Activated CD8-positive, alpha-beta T cell treated with anti-CD3 and anti-CD28 coated beads for 36 hours (primary cell): ENCODE measurements around the gene CLEC16A. TPM values are rescaled to one million over a fixed set of nuclear protein-coding genes. Genes with fewer than 3 reads are reported as not detected.
A peak's percentile ranks its signal among the peaks of the same experiment; 100 is the strongest.

Experiments
- ATAC-seq: fragments of 200-7000 bp; cut with Tn5 transposase; one replicate; pipeline ENCODE4 v1.10.0; 2021; ENCODE audit warnings: mild to moderate bottlenecking, moderate library complexity
- CTCF ChIA-PET: fragments of 350-600 bp; sonication (Branson Sonifier 250); formaldehyde crosslinking; loops from one replicate; lab custom pipeline; 2021; ENCODE audit warnings: antibody characterized with exemption; lab: Charles Lee
- POLR2A ChIA-PET: fragments of 350-600 bp; sonication (Branson Sonifier 250); formaldehyde crosslinking; loops from one replicate; lab custom pipeline; 2021; ENCODE audit warnings: antibody characterized with exemption; lab: Charles Lee
- DNase-seq: peaks from one replicate; pipeline ENCODE4 v3.0.0-alpha.2; 2020
- H3K27ac Mint-ChIP-seq: one replicate; pipeline ENCODE4 v1.8.0; 2021; ENCODE audit warnings: mild to moderate bottlenecking, mixed read lengths
- H3K27me3 Mint-ChIP-seq: one replicate; pipeline ENCODE4 v1.8.0; 2021; ENCODE audit warnings: mixed read lengths
- H3K36me3 Mint-ChIP-seq: one replicate; pipeline ENCODE4 v1.8.0; 2021; ENCODE audit warnings: low read depth, mixed read lengths
- H3K4me1 Mint-ChIP-seq: one replicate; pipeline ENCODE4 v1.8.0; 2021; ENCODE audit warnings: low read depth, mixed read lengths
- H3K4me3 Mint-ChIP-seq: one replicate; pipeline ENCODE4 v1.8.0; 2021; ENCODE audit warnings: mild to moderate bottlenecking, moderate library complexity, mixed read lengths
- H3K9me3 Mint-ChIP-seq: one replicate; pipeline ENCODE4 v1.8.0; 2021; ENCODE audit warnings: mixed read lengths
- intact Hi-C: fragments of 100-400 bp; cut with micrococcal nuclease; formaldehyde crosslinking; loops from one replicate; pipeline ENCODE4 v1.10.0; 2022
- total RNA-seq, 2 experiments: library from RNA; stranded (reverse); gene quantifications; one replicate each; pipeline ENCODE4 v1.2.3, GENCODE V29; 2021
- TF ChIP-seq, protein P1 (sequence below): fragments of 200-600 bp; IDR thresholded peaks from one replicate; pipeline ENCODE4 v1.8.0; 2022; ENCODE audit warnings: antibody characterized with exemption, mild to moderate bottlenecking

CLEC16A gene
- total RNA-seq, 2 experiments from 2014 or later = 20.4 to 21.7 TPM

DNA sequence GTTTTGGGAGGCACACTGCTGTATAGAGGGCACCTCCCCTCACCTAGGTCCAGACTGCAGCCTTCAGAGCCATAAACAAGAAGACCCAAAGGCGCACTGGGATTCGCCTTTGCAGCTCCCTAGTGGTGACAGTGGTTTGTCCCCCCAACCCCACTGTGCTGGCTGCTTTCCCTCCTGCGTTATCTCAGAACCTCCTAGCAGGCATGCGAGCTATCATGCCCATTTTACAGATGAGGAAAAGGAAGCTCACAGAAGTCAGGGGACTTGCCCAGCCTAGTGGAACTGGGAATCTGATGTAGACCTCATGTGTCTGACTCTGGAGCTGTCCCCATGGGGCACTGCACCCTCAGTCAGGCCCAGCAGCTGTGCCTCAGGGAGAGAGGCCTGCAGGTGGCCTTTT, 115.2 kb downstream of the CLEC16A start:
- Mint-ChIP-seq H3K27me3 (no peaks in the 10 kb centered on the region), H3K4me1 (peaks cover 18% of the 10 kb centered on the region), H3K36me3 (peaks cover 26% of the 10 kb centered on the region), H3K9me3 (no peaks in the 10 kb centered on the region), H3K4me3 (no peak overlapping the region), H3K27ac (no peak overlapping the region)
- intact Hi-C loops = no loop called here
- TF ChIP-seq, protein P1, sequence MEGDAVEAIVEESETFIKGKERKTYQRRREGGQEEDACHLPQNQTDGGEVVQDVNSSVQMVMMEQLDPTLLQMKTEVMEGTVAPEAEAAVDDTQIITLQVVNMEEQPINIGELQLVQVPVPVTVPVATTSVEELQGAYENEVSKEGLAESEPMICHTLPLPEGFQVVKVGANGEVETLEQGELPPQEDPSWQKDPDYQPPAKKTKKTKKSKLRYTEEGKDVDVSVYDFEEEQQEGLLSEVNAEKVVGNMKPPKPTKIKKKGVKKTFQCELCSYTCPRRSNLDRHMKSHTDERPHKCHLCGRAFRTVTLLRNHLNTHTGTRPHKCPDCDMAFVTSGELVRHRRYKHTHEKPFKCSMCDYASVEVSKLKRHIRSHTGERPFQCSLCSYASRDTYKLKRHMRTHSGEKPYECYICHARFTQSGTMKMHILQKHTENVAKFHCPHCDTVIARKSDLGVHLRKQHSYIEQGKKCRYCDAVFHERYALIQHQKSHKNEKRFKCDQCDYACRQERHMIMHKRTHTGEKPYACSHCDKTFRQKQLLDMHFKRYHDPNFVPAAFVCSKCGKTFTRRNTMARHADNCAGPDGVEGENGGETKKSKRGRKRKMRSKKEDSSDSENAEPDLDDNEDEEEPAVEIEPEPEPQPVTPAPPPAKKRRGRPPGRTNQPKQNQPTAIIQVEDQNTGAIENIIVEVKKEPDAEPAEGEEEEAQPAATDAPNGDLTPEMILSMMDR = no peak
- DNase-seq (no peak), ATAC-seq (no peak)
- POLR2A ChIA-PET = interaction anchor here (0.8 to 1.4 kb wide), 4 partner anchors 9 to 55 kb away, joined by 3 to 5 read pairs (median 3); no protein-coding TSS in a partner anchor
- CTCF ChIA-PET = no interaction called here

DNA sequence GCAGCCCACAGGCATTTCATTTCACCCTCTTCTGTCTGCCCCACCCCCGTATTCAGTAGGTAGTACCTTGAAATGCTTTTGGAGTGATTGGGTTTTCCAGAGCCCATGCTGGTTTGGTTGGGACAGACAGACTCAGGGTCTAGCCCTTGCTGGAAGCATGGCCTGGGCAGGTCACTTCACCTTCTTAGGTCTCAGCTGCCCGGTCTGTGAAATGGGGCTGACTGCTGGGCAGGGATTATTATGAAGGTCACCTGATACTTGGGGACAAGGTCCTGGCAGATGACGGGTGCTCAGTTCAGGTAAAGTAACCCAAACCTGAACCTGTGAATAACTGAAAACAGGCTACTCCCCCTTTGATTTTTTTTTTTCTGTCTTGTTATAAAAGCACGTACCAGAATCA, 116.0 kb downstream of the CLEC16A start:
- H3K27me3 Mint-ChIP-seq = no peaks in the 10 kb centered on the region
- no peak overlapping the region for H3K4me3 Mint-ChIP-seq
- CTCF ChIA-PET = interaction anchor here (2.1 kb wide), 1 partner anchor 10 kb away, joined by 7 read pairs; no protein-coding TSS in a partner anchor
- TF ChIP-seq, protein P1 = no peak
- no peaks in the 10 kb centered on the region for H3K9me3 Mint-ChIP-seq
- ATAC-seq (no peak), DNase-seq (no peak)
- intact Hi-C loops = no loop called here
- POLR2A ChIA-PET = interaction anchor here (1.0 kb wide), 1 partner anchor 195 kb away, joined by 3 read pairs; no protein-coding TSS in a partner anchor
- no peak overlapping the region for H3K27ac Mint-ChIP-seq
- peaks cover 14% of the 10 kb centered on the region for H3K4me1 Mint-ChIP-seq
- peaks cover 25% of the 10 kb centered on the region for H3K36me3 Mint-ChIP-seq

DNA sequence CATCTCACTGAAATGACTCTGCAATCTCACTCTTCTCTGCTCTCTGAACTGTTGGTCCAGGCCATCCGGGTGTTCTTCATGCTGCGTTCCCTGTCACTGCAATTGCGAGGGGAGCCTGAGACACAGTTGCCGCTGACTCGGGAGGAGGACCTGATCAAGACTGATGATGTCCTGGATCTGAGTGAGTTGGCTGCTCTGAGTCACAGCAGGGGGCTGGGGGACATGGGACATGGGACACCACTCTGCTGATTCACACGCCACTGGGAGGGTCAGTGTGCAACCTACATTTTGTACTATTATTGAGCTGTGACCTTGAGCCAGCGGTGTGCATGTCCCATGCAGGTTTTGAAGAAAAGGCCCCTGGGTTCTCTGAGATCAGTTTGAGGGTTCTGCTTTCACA, 116.5 kb downstream of the CLEC16A start:
- H3K27ac Mint-ChIP-seq = no peak overlapping the region
- intact Hi-C loops = no loop called here
- TF ChIP-seq, protein P1 = no peak
- H3K36me3 Mint-ChIP-seq = peaks cover 29% of the 10 kb centered on the region
- no peak for DNase-seq
- no peak overlapping the region for H3K4me3 Mint-ChIP-seq
- no peaks in the 10 kb centered on the region for H3K9me3 Mint-ChIP-seq
- peaks cover 12% of the 10 kb centered on the region for H3K4me1 Mint-ChIP-seq
- H3K27me3 Mint-ChIP-seq = no peaks in the 10 kb centered on the region
- POLR2A ChIA-PET = interaction anchor here (1.0 kb wide), 2 partner anchors 10 to 195 kb away, joined by 3 read pairs; no protein-coding TSS in a partner anchor
- no peak for ATAC-seq
- CTCF ChIA-PET = interaction anchor here (2.1 kb wide), 1 partner anchor 9 kb away, joined by 7 read pairs; no protein-coding TSS in a partner anchor

DNA sequence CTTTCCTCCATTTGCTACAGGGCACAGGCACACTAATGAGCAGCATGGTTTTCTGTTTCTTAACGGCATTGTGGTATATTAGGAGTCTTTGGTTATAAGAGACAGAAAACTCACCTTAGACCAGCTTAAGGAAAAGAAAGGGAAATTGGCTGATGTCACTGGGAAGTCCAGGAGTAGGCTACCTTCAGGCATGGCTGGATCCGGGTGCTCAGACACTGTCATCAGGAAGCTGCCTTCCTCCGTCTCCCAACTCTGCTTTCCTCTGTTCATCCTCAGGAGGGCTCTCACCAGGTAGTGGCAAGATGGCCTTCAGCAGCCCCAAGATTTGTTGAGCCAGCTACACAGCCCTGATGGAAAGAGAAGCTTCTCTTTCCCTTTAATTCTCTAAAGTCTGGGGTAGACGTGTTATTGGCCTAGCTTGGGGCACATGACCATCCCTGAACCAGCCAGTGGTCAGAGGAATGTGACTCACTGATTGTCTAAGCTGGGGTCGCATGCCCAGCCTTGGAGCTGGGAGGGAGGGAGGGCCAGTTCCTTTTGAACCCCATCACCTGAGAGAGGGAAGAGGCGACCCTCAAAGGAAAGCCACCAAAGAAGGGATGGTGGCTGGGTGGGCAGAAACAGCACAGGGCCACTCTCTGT, 117.4 kb downstream of the CLEC16A start:
- Mint-ChIP-seq H3K4me3 (no peak overlapping the region), H3K36me3 (peaks cover 30% of the 10 kb centered on the region), H3K27ac (no peak overlapping the region), H3K27me3 (no peaks in the 10 kb centered on the region), H3K4me1 (peaks cover 6% of the 10 kb centered on the region), H3K9me3 (no peaks in the 10 kb centered on the region)
- intact Hi-C loops = no loop called here
- TF ChIP-seq, protein P1 = no peak
- CTCF ChIA-PET = interaction anchor here (1.0 to 2.1 kb wide), 2 partner anchors 9 to 17 kb away, joined by 3 to 7 read pairs; no protein-coding TSS in a partner anchor
- peak; percentile 53 for ATAC-seq
- POLR2A ChIA-PET = interaction anchor here (1.0 kb wide), 2 partner anchors 9 to 29 kb away, joined by 3 read pairs; no protein-coding TSS in a partner anchor
- no peak for DNase-seq
